ENCODE measurements around the gene NDUFB8.

DNA sequence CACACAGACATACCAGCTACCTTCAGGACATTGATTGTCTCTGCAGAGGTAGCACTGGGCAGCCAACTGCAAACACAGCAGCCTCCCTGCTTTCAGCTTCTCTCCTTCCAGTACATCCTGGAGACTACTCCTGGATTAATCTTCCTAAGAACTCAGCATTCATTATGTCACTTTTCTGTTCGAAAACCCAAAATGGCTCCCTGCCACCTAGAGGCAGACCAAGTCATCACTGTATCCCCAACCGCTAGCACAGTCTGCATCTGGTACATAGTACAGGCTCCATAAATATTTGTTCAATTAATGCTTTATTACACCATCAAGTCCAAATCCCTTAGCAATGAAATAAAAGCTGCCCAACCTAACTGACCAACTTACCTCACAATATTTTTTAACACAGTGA lies 5.0 kb downstream of the NDUFB8 start:
- TF ChIP-seq, protein P1, sequence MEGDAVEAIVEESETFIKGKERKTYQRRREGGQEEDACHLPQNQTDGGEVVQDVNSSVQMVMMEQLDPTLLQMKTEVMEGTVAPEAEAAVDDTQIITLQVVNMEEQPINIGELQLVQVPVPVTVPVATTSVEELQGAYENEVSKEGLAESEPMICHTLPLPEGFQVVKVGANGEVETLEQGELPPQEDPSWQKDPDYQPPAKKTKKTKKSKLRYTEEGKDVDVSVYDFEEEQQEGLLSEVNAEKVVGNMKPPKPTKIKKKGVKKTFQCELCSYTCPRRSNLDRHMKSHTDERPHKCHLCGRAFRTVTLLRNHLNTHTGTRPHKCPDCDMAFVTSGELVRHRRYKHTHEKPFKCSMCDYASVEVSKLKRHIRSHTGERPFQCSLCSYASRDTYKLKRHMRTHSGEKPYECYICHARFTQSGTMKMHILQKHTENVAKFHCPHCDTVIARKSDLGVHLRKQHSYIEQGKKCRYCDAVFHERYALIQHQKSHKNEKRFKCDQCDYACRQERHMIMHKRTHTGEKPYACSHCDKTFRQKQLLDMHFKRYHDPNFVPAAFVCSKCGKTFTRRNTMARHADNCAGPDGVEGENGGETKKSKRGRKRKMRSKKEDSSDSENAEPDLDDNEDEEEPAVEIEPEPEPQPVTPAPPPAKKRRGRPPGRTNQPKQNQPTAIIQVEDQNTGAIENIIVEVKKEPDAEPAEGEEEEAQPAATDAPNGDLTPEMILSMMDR (IDR thresholded peaks at IDR 0.05): no peak
- no peak for TF ChIP-seq POLR2A (IDR thresholded peaks at IDR 0.05)

Measured in Peyer's patch (tissue), 4 donors.